Nephron (organoid): ENCODE data around the gene FBXO31.
A peak's percentile ranks its signal among the peaks of the same experiment; 100 is the strongest.

ENCODE experiments used
- H3K27ac Mint-ChIP-seq, 3 experiments: 2 replicates each; pipeline ENCODE4 v1.8.0; 2020; ENCODE audit warnings: mixed read lengths in 3 of 3, mild to moderate bottlenecking in 2 of 3, moderate library complexity in 1 of 3
- H3K27me3 Mint-ChIP-seq: 2 replicates; pipeline ENCODE4 v1.8.0; 2021; ENCODE audit warnings: low read depth, mild to moderate bottlenecking, moderate library complexity, mixed read lengths
- H3K36me3 Mint-ChIP-seq: 2 replicates; pipeline ENCODE4 v1.8.0; 2020; ENCODE audit warnings: low read depth, mixed read lengths
- H3K4me1 Mint-ChIP-seq: 2 replicates; pipeline ENCODE4 v1.8.0; 2020; ENCODE audit warnings: mixed read lengths
- H3K4me3 Mint-ChIP-seq, 3 experiments: 2 replicates each; pipeline ENCODE4 v1.8.0; 2020; ENCODE audit warnings: mild to moderate bottlenecking in 3 of 3, mixed read lengths in 3 of 3, moderate library complexity in 2 of 3
- H3K9me3 Mint-ChIP-seq: 2 replicates; pipeline ENCODE4 v1.8.0; 2020; ENCODE audit warnings: mixed read lengths
- TF ChIP-seq, protein P1 (sequence below), 3 experiments: fragments of 200-600 bp; sonication (generic); IDR thresholded peaks; one replicate each; pipeline ENCODE4 v1.5.0; 2021; ENCODE audit warnings: antibody characterized with exemption in 3 of 3; ENCODE audit not compliant: unreplicated experiment in 3 of 3

The FBXO31 gene

DNA sequence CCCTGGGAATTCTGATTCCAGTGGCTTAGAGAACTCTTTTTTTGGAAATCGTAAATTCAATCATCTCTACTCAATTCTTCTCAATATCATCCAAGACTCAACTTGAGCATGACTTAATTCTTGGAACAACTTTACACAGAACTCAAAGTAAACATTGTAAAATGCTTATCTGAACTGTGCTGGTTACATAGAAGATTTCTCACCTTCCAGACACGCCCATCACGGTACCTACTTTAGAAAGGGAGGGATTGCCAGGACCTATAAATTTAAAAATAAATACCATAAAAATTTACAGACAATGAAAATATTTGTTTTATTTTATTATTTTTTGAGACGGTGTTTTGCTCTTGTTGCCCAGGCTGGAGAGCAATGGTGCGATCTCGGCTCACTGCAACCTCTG is 35.1 kb upstream of the FBXO31 start:
- Mint-ChIP-seq H3K27ac (no peak overlapping the region), H3K4me1 (no peaks in the 10 kb centered on the region)

DNA sequence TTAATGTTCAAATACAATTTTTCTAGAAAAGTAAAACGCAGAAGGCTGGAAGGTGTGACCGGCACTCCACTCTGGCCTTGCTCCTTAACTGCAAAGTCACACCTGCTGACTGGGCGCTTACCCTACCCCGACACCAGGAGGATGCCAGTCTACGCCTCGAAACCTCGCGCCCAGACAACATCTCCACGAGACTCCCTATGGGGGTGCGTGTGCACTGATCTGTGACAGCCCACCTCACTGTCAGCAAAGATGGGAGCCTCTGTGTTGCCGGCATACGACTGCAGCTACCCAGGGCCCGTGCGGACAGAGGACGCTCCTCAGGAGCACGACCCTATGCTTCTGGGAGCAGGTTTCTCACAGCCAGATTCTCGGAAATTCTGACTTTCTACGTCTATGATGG is 34.6 kb upstream of the FBXO31 start:
- H3K36me3 Mint-ChIP-seq = peaks cover 59% of the 10 kb centered on the region
- no peak overlapping the region for H3K4me3 Mint-ChIP-seq
- H3K27ac Mint-ChIP-seq = peak overlapping the region in 1 of 3 experiments; percentile 16
- peaks cover 3% of the 10 kb centered on the region for H3K9me3 Mint-ChIP-seq
- TF ChIP-seq, protein P1, sequence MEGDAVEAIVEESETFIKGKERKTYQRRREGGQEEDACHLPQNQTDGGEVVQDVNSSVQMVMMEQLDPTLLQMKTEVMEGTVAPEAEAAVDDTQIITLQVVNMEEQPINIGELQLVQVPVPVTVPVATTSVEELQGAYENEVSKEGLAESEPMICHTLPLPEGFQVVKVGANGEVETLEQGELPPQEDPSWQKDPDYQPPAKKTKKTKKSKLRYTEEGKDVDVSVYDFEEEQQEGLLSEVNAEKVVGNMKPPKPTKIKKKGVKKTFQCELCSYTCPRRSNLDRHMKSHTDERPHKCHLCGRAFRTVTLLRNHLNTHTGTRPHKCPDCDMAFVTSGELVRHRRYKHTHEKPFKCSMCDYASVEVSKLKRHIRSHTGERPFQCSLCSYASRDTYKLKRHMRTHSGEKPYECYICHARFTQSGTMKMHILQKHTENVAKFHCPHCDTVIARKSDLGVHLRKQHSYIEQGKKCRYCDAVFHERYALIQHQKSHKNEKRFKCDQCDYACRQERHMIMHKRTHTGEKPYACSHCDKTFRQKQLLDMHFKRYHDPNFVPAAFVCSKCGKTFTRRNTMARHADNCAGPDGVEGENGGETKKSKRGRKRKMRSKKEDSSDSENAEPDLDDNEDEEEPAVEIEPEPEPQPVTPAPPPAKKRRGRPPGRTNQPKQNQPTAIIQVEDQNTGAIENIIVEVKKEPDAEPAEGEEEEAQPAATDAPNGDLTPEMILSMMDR (IDR thresholded peaks at IDR 0.05; ENCODE audit: unreplicated experiment in 3 of 3) = no peak
- no peaks in the 10 kb centered on the region for H3K27me3 Mint-ChIP-seq
- H3K4me1 Mint-ChIP-seq = no peaks in the 10 kb centered on the region

More for the DNA sequence above, 35.1 kb upstream of the FBXO31 start:
- Mint-ChIP-seq H3K4me3 (no peak overlapping the region), H3K36me3 (peaks cover 56% of the 10 kb centered on the region), H3K27me3 (no peaks in the 10 kb centered on the region), H3K9me3 (peaks cover 3% of the 10 kb centered on the region)
- TF ChIP-seq, protein P1 (IDR thresholded peaks at IDR 0.05; ENCODE audit: unreplicated experiment in 3 of 3) = no peak

DNA sequence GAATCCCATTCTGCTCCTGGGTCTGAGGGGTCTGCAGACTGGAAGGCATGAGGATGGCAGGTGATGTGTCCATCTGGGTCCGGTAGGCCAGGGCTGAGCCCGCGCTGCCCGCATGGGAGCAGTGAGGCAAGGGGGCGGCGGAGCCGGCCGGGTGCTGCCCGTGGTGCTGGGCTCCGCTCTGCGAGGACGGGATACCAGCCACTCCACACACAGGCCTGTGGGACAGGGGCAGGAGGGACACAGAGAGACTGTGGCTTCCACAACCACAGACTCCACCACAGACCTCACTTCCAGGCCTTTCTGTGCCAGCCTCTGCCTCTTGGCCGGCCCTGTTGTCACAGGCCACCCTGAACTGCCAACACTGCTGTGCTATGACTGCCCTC is 33.9 kb upstream of the FBXO31 start:
- Mint-ChIP-seq H3K4me3 (no peak overlapping the region), H3K36me3 (peaks cover 55% of the 10 kb centered on the region), H3K4me1 (no peaks in the 10 kb centered on the region), H3K27ac (no peak overlapping the region), H3K27me3 (no peaks in the 10 kb centered on the region), H3K9me3 (peaks cover 3% of the 10 kb centered on the region)
- TF ChIP-seq, protein P1 (IDR thresholded peaks at IDR 0.05; ENCODE audit: unreplicated experiment in 3 of 3) = no peak

DNA sequence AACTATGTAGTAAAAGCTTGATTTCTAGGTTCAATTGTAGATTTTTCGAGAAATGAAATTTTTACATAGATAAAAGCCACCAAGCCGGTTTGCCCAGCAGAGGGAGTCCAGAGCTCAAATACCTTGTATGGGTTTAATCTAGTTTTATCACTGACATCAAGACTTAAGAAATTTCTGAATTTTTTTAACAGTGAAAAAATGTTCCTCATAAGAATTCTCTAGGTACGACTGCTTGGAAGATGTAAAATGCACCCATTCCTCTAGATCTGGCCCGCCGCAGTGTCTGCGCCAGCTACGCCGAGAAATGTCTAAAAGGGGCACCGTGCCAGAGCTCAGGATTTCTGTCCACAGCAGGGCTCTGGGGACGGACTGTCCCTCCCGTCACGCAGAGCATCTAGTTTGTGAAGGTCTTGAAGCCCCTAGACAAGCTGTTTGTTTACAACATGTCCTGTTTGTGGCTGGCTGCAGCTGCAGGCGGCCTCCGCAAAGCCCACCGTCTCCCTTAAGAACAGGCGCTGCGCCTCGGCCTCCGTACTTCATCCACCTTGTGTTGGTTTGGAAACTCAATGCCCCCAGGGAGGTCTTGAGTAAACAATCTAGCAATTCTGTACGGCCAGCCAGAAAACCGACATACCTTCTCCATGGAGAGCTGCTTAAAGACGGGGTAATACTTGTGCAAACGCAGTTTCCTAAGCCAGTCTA is 33.4 kb upstream of the FBXO31 start:
- Mint-ChIP-seq H3K27ac (peak overlapping the region in 1 of 3 experiments; percentile 52), H3K36me3 (peaks cover 54% of the 10 kb centered on the region), H3K27me3 (no peaks in the 10 kb centered on the region), H3K9me3 (peaks cover 2% of the 10 kb centered on the region), H3K4me1 (no peaks in the 10 kb centered on the region), H3K4me3 (no peak overlapping the region)
- TF ChIP-seq, protein P1 (IDR thresholded peaks at IDR 0.05; ENCODE audit: unreplicated experiment in 3 of 3) = peak; percentile 62 to 72 (median 62)

DNA sequence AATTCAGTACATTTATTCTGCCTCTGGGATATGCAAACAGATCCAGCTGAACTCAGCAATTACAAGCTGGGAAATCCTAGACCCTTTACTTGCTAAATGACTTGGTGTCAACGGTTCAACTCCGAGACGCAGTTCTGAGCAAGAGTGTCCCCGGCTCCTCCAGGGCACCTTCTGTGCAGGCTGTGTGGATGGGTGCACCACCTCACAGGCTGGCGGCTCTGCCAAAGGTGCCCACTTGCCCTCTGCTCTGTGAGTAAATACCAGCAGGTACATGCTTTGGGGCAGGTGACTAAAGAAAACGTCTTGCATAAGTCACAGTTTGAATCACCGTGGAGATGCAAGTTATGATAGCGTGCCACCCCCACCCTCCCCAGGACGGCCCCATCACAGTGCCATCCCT is 31.9 kb upstream of the FBXO31 start:
- Mint-ChIP-seq H3K27me3 (no peaks in the 10 kb centered on the region), H3K9me3 (no peaks in the 10 kb centered on the region), H3K4me3 (no peak overlapping the region), H3K4me1 (no peaks in the 10 kb centered on the region), H3K36me3 (peaks cover 53% of the 10 kb centered on the region), H3K27ac (peak overlapping the region; percentile 49 to 80 (median 50))
- TF ChIP-seq, protein P1 (IDR thresholded peaks at IDR 0.05; ENCODE audit: unreplicated experiment in 3 of 3) = no peak

DNA sequence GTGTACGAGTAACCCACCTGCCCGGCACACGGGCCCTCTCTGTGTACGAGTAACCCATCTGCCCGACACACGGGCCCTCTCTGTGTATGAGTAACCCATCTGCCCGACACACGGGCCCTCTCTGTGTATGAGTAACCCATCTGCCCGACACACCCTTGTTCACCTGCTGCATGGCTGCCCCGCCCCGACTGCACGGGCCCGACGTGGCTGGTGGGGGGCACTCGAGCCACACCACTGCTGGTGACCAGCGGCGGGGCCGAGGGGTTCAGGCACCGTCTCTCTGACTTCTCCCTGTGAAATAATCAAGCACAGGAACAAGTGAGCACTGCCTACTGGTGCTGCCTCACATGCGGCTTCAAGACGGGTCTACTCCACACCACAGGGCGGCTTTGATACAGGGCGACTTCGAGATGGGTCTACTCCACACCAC is 30.7 kb upstream of the FBXO31 start:
- peaks cover 49% of the 10 kb centered on the region for H3K36me3 Mint-ChIP-seq
- no peaks in the 10 kb centered on the region for H3K27me3 Mint-ChIP-seq
- no peak overlapping the region for H3K4me3 Mint-ChIP-seq
- peak overlapping the region in 2 of 3 experiments; percentile 71 to 77 for H3K27ac Mint-ChIP-seq
- H3K4me1 Mint-ChIP-seq = no peaks in the 10 kb centered on the region
- TF ChIP-seq, protein P1 (IDR thresholded peaks at IDR 0.05; ENCODE audit: unreplicated experiment in 3 of 3) = no peak
- H3K9me3 Mint-ChIP-seq = no peaks in the 10 kb centered on the region
